HG02678 (cell line): ENCODE data around the gene PCDHGA4.
"Not testable (repeated sequence)": the region's sequence is repeated elsewhere in the genome, so short reads cannot be mapped to it uniquely, and the experiment has no call there.

Source experiments
- ATAC-seq: cut with Tn5 transposase; IDR thresholded peaks from one replicate; pipeline ENCODE4 v1.9.1; 2021; ENCODE audit warnings: mild to moderate bottlenecking, moderate library complexity; ENCODE audit not compliant: unreplicated experiment

PCDHGA4 gene

DNA sequence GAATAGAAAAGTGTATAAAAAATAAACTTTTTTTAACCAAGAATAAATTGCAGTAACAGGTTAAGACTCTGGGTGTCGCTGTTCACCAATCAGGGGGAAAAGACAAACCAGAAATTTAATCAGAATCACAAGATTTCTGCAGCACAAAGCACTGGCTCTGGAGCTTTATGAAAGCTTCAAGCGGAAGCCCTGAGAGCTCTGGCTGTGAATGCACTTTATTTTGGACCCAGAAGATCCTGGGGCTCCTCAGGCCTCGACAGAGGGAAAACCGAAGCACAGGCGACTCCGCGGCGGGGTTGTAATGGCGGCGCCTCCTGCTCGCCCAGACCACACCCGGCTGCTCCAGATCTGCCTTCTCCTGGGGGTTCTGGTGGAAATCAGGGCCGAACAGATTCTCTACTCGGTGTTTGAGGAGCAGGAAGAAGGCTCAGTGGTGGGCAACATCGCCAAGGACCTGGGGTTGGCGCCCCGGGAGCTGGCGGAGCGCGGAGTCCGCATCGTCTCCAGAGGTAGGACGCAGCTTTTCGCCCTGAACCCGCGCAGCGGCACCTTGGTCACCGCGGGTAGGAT is at the start of gene PCDHGA4:
Gene PCDHGA4, plus strand, starts transcription at position 122 of the 570 bp plus-strand sequence. Its CDS starts 87 bp downstream, at position 209.
- ATAC-seq = no peak

DNA sequence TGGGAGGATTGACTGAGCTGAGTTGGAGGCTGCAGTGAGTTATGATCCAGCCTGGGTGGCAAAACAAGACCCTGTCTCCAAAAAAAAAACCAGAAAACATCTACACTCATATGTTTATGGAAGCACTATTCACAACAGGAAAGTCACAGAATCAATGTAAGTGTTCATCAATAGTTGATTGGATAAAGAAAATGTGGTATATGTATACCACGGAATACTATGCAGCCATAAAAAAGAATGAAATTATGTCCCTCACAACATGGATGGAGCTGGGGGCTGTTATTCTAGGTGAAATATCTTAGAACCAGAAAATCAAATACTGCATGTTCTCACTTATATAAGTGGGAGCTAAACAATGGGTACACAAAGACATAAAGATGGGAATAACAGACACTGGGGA is 48.2 kb upstream of the PCDHGA4 start:
- ATAC-seq = no peak

GRCh38 chr5:141313711-141314110 is 41.1 kb upstream of the PCDHGA4 start:
- no peak for ATAC-seq

- not testable (repeated sequence) for ATAC-seq
Observed at GRCh38 chr5:141316963-141317362, 37.9 kb upstream of the PCDHGA4 start.

DNA sequence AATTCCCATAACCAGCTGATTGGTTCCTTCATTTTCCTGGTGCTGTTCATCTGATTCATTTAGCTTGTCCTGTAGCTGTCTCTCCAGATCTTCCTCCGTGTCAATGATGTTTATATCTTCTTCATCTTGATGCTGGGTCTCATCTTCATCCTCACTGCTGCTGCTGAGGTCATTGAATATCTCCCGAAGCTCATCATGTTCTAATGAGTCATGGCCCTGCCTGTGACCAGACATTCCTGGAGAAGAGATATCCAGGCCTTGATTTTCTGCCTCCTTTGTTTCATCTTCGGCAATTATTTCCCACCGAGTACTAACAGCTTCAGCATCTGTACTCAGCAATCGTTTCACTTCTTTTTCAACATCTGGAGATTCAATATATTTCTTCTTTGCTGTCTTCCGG is 35.6 kb upstream of the PCDHGA4 start:
- ATAC-seq = no peak

- no peak for ATAC-seq
Observed at GRCh38 chr5:141319699-141320098, 35.1 kb upstream of the PCDHGA4 start.

DNA sequence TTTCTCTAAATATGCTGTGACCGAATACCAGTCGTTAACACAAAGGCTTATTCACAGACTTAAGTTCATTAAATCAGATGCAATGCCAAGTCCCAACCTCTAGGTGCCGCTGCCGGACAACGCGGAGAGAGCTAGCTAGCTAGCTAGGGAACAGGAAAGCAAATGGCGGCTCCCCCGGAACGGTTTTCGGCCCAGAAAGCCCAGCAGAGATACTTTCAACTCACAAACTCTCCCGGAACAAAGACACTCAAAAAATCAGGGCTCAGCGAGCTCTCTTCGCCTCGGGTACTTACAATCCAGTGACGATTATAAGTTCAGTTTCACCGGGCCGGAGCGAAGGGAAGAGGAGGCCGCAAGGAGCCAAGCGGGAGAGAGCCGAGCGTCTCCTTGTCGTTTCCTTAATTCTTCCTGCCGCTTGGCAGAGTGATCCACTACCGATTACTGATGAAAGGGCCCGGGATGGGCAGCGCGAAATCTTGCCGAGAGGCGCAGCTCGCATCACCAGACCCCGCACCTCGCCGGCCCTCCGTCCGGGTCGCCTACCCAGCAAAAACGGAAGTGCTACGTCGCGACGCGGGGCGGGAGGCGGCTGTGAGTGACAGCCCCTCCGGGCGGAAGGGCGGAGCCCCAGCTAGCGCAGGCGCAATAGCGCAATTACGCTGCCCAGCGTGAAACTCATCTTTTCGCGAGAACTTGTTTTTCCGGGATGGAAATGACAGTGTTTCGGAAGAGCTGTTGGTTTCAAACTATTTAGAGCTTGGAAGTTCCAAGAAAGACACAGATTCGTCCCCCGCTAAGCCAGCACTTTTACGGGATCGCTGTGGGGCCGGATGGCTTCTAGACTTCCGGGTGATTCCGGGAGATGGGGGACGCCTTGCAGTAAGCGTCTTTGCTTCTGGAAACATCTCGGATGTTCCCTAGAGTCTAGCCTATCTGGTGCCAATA is 34.3 kb upstream of the PCDHGA4 start, which contains the start of gene TAF7:
Gene TAF7, minus strand, starts transcription at position 560 of the 945 bp plus-strand sequence. CDS start 740 bp downstream, outside the sequence.
- ATAC-seq = peak; percentile 94

GRCh38 chr5:141322261-141322660 is 32.6 kb upstream of the PCDHGA4 start:
- no peak for ATAC-seq

DNA sequence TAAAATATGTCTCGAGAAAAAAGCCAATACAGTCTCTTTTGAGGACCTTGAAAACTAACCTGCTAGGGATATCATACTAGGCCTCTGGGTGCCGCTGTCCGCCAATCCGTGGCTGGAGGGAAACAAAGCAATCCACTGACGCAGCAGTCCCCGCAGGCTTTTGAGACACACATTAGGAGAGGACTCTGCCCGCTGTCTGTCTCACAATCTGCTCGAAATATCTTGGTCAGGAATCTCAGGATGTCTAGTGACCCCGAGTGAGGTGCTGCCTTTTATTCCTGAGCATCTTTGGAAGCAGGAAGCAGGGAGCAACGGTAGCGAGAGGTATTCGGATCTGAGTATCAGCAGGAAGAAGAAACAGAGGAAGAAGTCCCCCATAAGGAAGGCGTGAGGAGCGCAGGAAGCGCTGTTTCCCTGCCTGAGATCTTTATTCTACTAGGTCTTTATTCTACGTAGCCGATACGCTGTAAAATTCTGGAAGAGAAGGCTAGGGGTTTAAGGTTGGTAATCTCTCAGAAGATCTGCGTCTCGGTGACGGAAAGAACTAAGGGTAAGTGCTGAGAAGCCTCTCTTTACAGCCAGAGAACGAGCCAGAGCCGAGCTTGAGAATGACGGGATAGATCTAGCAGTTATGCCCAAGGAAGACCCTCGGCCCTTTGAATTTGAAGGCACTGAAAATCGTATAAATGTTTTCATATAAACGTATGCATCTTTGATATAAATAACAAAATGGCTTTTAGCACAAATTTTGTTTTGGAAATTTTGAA is 28.6 kb upstream of the PCDHGA4 start:
- ATAC-seq = peak; percentile 86

- ATAC-seq = no peak
Observed at GRCh38 chr5:141328231-141328630, 26.6 kb upstream of the PCDHGA4 start.

DNA sequence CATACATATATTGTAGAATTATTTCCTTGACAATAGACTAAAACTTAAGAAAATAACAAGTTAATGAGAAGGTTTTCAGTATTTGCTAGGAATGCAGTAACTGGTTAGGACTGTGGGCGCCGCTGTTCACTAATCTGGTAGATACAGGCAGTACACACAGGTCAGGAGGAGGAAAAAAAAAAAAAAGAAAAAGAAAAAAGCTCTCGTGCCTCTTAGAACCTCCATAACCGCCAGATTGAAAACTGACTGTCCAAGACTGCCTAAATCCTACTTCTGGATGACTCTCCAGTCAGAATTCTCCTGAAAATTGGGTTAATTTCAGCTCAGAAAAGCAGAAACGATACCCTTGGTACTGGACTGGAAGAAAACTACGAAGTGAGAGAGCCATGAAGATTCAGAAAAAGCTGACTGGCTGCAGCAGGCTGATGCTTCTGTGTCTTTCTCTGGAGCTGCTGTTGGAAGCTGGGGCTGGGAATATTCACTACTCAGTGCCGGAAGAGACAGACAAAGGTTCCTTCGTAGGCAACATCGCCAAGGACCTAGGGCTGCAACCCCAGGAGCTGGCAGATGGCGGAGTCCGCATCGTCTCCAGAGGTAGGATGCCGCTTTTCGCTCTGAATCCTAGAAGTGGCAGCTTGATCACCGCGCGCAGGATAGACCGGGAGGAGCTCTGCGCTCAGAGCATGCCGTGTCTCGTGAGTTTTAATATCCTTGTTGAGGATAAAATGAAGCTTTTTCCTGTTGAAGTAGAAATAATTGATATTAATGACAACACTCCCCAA is 24.3 kb upstream of the PCDHGA4 start, which contains the start of gene PCDHGA1:
Gene PCDHGA1, plus strand, starts transcription at position 216 of the 782 bp plus-strand sequence.
- no peak for ATAC-seq

DNA sequence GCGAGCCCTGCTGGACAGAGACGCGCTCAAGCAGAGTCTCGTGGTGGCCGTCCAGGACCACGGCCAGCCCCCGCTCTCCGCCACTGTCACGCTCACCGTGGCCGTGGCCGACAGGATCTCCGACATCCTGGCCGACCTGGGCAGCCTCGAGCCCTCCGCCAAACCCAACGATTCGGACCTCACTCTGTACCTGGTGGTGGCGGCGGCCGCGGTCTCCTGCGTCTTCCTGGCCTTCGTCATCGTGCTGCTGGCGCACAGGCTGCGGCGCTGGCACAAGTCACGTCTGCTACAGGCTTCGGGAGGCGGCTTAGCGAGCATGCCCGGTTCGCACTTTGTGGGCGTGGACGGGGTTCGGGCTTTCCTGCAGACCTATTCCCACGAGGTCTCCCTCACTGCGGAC is 22.2 kb upstream of the PCDHGA4 start:
- not testable (repeated sequence) for ATAC-seq

GRCh38 chr5:141338538-141339306 is 16.1 kb upstream of the PCDHGA4 start, which contains the start of gene PCDHGA2:
Gene PCDHGA2 (plus strand): TSS chr5:141338760.
- no peak for ATAC-seq

- ATAC-seq = not testable (repeated sequence)
Observed at GRCh38 chr5:141340781-141341354, 14.0 kb upstream of the PCDHGA4 start.

DNA sequence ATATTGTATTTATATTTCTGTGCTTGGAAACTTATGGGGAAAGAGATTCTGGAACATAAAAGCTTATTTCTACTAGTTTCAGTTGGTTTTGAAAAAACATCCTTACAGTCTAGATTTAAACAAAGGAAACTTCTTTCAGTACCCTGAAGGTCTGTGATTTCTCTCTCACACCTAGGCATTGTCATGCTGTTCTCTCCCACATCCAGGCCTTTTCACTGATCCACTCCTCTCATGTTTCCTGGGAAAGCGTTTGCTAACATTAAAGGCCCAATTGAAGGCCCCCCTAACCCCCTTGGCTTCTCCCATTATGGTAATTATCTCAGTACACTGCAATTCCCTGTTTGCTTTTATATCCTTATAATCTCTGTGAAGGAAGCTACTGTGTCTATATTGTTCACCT is 12.0 kb upstream of the PCDHGA4 start:
- no peak for ATAC-seq

DNA sequence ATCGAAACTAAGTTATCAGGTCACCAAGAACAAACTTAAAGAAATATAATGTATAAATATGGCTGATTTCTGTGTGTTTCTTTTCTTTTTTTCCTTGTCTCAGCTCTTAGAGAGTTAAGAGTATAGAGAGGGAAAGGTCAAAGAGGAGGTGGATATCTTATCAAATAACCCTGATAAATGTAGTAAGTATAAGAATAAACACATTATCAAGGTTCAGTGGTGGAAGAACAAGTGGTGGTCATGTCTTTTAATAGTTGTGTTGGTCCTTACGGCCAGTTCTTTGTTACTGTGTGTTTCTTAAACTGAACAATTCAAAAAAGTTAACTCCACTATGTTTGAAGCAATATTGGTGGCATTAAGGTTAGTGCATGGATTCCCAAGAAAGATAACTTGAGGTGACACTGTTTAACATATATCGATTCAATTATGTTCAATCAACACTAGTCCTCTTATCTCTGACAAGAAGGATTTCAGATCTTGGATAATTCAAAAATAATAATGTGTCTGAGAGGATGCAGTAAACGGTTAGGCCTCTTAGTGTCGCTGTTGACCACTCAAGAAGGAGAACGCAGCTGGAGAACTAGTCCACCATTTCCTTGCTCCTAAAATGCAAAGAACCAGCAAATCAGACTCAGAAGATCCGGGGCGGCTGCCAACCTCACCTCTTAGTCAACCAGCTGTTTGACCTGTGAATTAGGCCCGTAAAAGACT is 11.4 kb upstream of the PCDHGA4 start, which contains the start of gene PCDHGA3:
Gene PCDHGA3, plus strand, starts transcription at position 588 of the 711 bp plus-strand sequence. CDS start 205 bp downstream, outside the sequence.
- ATAC-seq = no peak

- no peak for ATAC-seq
Observed at GRCh38 chr5:141343953-141344463, 10.8 kb upstream of the PCDHGA4 start.

- ATAC-seq = no peak
Observed at GRCh38 chr5:141345327-141345726, 9.5 kb upstream of the PCDHGA4 start.
